KBM-7 (cell line): Measurements from ENCODE around the gene MGLL.

Experiments used
- DNase-seq: peaks from one replicate; pipeline ENCODE4 v3.0.0-alpha.2; 2015
- in situ Hi-C: fragments of 300-500 bp; cut with MboI; formaldehyde crosslinking; loops from 2 replicates; pipeline ENCODE4 v1.14.3; 2020; ENCODE audit warnings: low sequenced_read_pairs, low pct_unique_long_range_greater_than_20kb, mixed read lengths

The MGLL gene

DNA sequence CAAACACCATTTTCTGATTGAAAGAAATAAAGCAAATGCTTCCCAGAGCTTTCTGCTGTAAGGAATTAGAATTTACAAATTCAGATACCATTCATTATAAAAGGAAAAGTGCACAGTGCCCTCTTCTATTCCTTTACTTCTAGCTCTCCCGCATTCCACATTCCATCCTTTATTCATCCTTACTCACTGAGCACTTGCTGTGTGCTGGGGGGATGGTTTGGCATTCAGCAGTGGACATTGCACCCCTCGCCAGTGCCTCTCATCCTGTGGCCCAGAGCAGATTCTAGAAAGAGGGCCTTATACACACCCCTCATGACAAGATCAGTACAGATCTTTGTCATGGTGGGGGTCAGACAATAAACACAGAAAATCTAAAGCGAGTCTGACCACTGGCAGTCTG, 73.0 kb downstream of the MGLL start:
- in situ Hi-C loops: no loop called here

DNA sequence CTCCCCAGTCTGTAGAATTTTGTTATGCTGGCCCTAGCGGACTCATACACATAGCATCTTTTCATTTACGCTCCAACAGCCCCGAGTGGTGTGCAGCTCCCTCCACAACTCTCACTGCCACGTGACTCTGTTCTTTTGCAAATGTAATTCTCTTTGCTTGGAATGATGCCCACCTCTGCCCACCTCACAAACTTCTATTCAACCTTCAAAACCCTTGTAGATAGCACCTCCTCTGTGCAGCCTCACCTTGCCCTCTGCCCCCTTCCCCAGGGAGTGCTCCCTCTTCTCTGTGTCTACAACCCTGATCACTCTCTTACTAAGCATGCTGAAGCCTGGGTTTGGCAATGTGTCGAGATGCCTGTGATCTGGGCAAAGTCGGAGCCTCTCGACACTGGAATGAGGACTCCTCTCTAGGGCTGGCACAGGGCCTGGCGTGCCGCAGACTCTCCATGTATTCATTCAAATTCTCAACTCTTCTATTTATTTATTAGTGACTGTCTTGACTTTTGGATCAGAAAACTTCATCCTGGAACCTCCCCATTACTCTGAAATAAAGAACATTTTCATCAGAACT, 73.5 kb downstream of the MGLL start:
- in situ Hi-C loops: no loop called here
- no peak for DNase-seq

More for the DNA sequence above, 73.0 kb downstream of the MGLL start:
- DNase-seq: no peak

DNA sequence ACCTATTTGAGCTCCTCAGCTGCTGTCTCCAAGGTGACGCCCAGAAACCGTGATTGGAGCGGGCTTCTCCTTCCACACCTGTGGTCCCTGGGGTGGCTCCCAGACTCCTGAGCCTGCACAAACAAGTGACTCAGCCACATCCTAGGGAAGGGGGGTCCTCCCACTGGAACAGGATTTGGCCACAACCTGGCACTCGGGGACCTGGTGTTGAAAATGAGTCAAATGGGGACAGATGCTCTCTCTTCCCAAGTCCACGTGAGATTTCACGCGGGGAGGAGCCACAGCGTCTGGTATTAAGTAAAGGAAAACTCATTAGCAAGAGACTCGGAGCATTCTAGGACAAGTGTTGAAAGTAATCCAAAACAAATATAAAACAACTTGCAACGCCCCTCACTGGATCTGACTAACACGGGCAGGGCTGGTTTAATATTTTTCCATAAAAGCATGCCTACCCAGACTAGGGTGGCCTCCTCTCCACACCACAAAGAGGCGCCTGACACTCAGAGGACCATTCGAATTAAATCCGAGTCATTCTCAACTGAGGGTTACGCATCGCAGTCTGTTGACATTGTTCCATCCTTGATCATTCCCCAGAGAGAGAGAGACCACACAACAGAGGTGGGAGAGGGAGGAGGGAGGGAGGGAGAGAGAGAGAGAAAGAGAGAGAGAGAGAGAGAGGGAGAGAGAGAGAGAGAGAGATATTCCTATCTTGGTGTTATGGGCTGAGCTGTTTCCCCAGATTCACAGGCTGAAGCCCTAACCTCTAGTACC, 74.4 kb downstream of the MGLL start:
- in situ Hi-C loops: no loop called here
- no peak for DNase-seq

DNA sequence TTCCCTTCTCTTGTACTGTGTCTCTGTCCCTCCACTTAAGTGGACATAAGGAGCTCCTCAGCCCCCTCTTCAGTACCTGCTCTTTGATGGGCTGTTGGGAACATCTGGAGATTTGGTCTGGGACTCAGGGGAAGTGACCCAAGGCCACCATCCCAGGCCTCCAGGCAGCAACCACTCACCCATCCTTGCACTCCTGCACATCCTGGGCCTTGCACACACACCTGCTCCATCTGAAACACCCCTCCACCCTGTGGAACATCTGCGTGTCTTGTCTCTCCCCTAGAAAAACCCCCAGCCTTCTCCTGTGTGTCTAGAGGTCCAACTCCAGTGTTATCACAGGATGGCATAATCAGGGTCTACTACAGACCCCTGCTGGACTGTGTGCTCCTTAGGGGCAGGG, 75.2 kb downstream of the MGLL start:
- no peak for DNase-seq
- in situ Hi-C loops: no loop called here

DNA sequence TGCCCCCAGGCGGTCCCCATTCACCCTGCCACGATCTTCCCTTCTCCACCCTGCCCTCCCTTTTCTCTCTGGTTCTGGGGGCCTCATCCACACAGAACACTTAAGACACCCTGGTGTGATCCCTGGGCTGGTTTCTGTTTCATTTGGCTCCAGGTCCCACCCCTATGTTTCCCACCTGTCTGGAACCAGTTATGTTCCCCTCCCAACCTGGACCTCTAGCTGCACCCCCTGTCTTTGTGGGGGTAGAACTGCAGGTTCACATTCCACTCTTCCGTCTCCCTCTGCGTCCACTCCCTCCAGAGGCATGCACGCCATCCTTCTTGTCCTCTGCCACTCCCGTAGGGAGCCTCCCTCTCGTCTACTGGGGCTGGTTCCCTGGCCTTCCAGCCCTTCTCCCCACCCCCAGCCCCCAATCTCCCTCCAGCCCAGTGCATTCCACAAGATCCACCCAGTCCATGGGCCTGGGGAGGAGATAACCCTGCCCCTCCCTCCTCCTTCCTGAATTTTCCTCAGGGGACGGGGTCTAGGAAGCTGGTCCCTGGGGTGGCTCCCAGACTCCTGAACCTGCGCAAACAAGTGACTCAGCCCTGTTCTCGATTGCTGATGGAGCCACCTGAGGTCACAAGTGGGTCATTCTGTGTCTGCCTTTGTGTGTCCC, 75.8 kb downstream of the MGLL start:
- in situ Hi-C loops: no loop called here
- DNase-seq: no peak

DNA sequence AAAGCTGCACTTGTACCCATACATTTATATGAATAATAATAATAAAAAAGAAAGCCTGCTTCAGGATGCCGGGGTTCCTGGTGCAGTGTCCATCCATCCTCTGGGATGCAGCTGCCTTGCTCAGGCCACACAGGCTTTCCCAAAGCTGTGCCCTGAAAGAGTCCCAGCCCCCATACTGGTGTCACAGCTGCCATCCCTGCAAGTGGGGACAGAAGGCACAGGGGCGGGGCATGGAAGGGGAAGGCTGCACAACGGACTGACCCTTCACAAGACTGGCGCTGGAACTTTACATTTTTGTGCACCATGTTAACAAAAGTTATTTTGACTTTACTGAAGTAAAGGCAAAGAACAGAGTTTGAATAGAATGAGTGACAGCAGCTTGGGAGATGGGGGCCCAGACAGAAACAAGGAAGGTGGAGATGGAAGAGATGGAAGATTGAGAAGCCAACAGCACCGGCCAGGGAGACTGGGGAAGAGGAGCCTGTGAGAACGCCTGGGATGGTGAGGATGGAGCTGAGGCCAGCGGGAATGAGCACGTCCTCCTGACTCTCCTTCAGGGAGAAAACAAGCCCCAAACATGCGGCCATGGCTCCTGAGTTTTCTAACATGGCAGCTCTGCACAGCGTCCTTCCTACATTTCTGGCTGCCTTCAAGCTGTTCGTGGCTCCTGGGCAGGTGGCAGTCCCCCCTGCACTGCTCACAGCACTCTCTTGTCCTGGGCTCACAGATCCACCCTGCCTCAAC, 76.5 kb downstream of the MGLL start:
- DNase-seq: no peak

DNA sequence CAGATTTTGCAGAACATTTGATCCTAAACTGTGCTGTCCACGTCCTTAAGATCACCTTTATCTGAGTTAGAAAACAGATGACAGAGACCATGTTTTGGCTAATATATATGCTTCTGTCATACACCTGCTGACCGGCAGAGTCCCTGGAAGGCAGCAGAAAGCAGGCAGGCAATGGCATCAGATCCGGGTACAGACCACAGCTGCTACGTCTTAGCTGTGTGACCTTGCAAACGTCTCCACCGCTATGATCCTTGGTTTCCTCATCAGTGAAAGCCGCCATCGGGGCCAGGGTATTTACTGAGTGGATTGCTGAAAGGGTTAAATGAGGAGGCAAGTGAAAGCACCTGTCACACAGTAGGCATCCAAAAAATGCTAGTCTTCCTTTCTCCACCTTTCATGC, 77.4 kb downstream of the MGLL start:
- in situ Hi-C loops: no loop called here
- no peak for DNase-seq

More for the DNA sequence above, 76.5 kb downstream of the MGLL start:
- in situ Hi-C loops: no loop called here

DNA sequence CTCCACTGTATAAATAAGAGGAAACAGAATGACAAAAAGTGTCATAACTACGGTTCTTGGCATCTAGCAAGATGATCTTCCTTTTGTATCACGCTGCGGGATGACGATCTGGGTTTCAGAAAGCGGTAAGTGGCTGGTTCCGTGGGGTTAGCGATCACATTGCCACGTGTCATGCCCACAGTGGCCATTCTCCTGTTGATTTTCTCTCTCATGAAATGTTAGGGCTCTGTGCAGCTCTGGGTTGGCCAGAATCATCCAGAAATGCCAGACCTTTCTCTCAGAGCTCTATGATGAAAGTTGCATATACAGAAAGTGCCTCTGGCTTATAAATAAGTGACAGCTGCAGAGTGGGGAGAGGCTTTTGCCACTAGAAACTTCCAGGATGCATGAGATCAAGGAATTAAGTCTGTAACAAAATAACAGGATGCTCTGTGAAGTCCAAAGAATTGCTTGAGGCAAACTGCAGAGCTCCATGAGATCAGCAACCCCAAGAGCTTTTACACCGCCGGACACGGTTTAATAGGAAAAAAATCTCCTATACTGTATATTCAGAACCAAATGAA, 78.0 kb downstream of the MGLL start:
- no peak for DNase-seq
- in situ Hi-C loops: no loop called here

DNA sequence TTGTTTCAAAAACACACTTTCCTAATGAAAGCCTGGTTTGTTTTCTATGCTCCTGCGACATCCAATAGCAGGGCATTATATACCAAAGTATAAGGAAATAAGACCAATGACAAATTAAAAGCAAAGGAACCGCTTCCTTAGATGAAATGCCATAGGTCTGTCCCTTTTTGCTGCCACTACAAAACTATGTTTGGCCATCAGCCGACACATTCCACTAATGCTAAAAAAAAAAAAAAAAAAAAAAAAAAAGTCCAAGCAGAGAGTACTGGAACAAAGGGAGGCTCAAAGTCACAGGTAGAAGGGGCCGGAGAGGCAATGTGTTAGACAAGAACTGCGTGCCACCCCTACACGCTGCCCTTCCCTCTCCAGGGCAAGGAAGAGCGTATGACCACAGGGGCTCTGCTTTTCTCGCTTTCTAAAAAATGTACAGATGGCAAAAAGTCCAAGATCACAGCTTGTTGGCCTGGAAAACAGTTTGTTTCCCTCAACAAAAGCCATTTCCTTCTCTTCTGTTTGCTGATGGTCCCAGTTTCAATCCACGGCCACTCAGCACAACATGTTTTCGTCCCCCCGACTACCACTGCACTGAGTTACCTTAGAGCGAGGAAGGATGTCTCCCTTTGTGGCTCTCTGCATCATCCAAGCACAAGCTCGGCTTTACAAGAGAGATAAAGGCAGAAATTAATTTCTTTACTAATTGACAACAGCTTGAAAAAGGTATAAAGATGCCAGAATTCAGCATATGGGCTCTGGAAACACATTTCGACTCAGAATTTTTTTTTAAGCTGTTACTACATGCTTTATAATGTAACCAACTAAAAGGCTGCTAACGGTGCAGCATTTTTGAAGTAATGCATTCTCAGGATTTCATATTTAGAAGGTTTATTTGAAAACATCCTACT, 78.7 kb downstream of the MGLL start:
- in situ Hi-C loops: no loop called here
- DNase-seq: no peak

DNA sequence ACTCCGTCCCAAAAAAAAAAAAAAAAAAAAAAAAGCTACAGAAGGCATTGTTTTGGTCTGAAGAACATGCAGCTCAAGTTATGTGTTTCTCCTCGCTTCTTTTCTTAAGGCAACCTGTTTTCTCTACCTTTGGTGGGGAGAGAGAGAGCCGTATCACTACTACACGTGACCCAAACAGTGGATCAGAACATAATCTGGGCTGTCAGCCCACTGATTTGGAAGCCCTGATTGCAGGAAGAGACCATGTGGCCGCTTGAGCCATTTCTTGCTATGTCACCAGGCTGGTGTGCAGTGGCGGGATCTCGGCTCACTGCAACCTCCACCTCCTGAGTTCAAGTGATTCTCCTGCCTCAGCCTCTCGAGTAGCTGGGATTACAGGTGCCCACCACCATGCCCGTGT, 79.7 kb downstream of the MGLL start:
- DNase-seq: no peak
- in situ Hi-C loops: no loop called here

DNA sequence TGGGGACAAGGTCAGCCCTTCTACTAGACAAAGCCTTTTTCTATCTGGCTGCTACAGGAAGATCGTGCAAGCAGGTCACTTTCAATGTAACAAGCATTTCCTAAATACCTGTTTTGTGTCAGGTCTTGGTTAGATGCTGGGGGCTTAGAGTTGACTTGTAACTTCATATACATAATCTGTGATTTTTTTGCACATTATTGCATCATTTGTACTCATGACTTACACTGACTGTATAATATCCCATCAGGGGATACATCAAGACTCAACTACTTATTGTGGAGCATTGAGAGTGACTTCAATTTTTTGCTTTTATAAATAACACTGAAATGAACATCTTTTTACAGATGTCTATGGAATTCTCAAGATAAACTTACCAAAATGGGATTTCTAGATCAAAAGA, 80.6 kb downstream of the MGLL start:
- in situ Hi-C loops: no loop called here
- no peak for DNase-seq

DNA sequence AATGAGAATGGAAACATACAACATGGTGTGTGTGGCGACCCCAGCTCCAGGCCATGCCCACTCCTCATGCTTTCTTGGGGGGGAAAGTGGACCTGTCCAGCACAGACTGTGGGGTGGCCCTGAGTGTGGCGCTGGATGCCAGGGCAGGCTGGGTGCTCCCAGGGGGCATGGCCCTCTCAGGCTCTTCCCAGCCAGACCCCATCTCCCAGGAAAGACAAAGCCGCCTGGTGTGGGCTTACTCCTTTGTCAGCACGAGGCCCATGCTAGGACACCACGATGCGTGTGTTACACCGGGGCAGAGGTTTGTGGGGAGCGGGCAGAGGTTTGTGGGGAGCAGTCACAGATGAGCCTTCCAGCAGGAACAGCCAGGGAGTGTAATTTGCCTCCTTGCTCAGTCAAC, 81.1 kb downstream of the MGLL start:
- in situ Hi-C loops: no loop called here
- DNase-seq: no peak

DNA sequence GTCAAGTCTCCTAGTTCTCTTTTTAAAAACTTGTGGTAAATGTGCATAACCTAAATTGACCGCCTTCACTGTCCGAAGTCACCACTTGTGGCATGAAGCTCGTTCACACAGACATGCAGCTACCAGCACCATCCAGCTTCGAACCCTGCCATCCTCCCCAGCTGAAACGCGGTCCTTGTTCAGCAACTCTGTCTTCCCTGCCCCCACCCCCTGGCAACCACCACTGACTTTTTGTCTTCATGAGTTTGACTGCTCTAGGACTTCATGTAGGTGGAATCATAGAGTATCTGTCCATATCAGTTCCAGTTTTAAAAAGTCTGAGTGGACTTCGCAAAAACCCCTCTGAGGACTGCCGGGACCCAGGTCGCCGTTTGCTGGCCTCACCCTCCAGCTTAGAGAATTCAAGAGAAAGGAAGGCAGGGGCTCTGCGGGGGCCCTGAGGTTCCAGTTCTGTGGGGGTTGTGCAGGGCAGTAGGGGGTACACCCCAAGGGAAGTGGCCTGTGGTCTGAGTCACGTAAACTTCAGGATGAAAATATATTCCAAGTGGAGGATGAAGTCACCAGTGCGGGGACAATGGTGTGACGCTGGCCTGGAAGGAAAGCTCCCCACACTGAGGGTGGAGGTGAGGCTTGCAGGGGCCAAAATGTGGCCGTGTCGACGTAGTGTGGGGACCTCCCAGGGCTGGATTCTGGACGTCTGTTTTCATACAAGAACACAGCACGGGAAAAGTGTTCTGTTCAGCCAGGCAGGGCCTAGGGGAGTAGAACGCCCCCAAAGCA, 82.0 kb downstream of the MGLL start:
- DNase-seq: no peak
- in situ Hi-C loops: no loop called here

DNA sequence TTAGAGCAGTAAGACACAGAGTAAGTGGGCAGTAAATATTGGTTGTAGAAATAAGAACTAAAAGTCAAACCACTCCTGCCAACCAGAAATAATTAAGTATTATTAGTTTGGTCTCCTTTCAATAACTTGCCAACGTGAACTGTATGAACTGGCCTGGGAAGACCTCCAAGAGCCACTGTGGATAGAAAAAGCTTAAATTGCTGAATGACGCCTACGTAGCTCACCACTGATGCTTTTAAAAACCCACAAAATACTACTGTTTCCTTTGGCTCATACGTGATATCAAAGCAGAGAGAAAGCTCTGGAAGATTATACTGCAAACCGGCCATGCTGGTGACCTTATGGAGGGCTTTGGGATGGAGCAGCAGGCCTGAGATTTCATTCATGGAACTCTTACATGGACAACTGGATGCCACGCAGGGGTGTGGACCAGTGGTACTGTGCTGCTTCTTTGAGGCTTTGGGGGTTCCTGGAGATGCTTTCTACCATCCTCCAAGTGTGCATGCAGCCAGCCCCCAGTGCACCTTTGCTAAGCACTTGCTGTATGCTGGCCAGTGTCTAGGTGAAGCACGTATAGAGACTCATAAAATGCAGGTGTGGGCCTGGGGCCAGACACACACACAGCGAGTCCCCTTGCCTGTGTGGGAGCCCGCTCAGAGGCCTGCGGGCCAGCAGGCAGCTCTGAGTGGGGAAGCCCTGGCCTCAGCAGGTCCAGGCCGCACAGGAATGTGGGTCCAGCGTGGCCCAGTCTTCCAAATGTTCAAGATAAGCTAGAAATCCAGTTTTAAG, 82.8 kb downstream of the MGLL start:
- no peak for DNase-seq
- in situ Hi-C loops: no loop called here

DNA sequence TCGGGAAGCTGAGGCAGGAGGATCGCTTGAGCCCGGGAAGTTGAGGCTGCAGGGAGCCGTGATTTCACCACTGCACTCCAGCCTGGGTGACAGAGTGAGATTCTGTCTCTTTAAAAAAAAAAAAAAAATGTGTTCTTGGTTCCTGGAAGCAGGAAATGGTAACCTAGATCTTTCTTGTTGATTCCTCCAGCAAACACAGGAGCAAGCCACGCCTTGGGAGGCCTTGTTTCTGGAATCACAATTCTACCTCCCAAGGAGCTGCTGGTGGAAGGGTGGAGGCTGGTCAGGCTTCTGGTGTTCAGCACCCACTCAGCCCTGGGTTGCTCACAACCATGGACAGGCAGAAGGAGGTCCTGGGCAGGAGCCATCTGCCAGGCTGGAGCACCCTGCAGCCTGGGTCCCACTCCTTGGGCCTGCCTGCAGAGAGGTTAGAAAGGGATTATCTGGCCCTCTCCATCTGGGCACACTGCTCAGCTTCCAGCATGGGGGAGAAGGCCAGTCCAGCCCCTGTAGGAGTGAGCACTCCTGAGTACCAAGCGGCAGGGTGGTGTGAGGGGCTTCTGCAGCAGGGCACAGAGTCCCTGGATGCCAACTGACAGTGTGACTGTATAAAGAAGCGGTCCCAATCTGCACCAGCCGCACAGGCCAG, 84.0 kb downstream of the MGLL start:
- no peak for DNase-seq
- in situ Hi-C loops: no loop called here

DNA sequence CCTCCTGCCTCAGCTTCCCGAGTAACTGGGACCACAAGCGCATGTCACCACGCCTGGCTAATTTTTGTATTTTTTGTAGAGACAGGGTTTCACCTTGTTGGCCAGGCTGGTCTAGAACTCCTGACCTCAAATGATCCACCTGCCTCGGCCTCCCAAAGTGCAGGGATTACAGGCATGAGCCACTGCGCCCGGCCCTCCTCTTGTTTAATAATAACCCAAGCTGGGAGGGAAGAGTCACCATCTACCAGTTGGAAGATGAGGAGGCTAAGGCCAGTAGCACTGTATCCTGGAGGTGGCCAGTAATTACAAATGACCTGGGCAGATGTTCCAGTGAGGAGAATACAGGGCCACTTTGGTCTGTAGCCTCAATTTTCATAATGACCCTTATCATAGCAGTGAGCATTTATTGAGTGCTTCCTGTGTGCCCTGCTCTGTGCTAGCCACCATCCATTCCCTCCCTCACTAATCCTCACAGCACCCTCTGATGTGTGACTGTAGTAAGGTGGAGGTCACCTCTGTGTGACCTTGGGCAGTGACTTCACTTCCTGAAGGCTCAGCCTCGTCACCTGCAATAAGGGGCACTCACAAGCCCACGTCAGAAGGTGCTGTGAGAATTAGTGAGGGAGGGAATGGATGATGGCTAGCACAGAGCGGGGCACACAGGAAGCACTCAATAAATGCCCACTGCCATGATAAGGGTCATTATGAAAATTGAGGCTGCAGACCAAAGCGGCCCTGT, 85.3 kb downstream of the MGLL start:
- no peak for DNase-seq
- in situ Hi-C loops: no loop called here
